ENCODE results near the gene KLHDC10.

GRCh38 chr7:130149281-130150139, 79.2 kb downstream of the KLHDC10 start:
- TF ChIP-seq CTCF (conservative IDR thresholded peaks at IDR 0.05) (no peak), EZH2 (IDR thresholded peaks at IDR 0.05; ENCODE audit: low read depth) (no peak)
